GM18858 (cell line): Measurements from ENCODE around the gene NUP93.
"Not testable (repeated sequence)": the region's sequence is repeated elsewhere in the genome, so short reads cannot be mapped to it uniquely, and the experiment has no call there.

Experiments used
- ATAC-seq: cut with Tn5 transposase; IDR thresholded peaks from one replicate; pipeline ENCODE4 v1.9.1; 2021; ENCODE audit not compliant: unreplicated experiment

The NUP93 gene

GRCh38 chr16:56811602-56812001 lies 81.7 kb downstream of the NUP93 start:
- ATAC-seq: not testable (repeated sequence)

DNA sequence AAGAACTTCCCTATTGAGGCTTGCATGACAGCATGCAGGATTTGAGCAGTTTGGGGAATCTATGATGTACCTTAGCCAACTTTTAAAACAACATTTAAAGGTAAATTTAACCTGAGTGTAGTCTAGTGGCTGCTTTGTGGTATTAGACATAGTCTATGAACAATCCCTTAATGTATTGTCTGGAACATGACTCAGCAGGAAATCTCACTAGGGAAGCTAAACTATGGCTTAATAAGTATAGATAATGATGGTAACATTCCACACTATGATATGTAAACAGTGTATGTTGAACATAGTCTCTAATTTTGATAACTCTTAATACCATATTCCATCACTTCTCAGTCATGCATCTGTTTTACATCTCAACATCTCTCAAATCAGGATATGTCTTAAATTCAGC lies 83.0 kb downstream of the NUP93 start:
- no peak for ATAC-seq

- no peak for ATAC-seq
Observed at GRCh38 chr16:56814537-56815432, 84.9 kb downstream of the NUP93 start.

DNA sequence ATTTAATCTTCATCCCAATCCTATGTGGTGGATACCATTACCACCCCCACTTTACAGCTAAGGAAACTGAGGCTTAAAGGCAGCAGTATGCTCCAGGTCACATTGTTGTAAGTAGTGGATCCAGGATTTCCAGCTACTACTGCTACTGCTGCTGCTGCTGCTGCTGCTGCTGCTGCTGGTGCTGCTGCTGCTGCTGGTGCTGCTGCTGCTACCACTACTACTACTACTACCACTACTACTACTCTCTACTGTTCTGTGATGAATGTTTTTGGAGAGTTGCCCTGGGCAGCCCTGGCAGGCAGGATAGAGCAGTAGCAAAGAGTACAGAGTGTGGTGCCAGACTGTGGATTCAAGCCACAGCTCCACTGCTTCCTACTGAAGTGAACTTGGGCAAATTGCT lies 85.8 kb downstream of the NUP93 start:
- no peak for ATAC-seq

- no peak for ATAC-seq
Observed at GRCh38 chr16:56817056-56817455, 87.1 kb downstream of the NUP93 start.

DNA sequence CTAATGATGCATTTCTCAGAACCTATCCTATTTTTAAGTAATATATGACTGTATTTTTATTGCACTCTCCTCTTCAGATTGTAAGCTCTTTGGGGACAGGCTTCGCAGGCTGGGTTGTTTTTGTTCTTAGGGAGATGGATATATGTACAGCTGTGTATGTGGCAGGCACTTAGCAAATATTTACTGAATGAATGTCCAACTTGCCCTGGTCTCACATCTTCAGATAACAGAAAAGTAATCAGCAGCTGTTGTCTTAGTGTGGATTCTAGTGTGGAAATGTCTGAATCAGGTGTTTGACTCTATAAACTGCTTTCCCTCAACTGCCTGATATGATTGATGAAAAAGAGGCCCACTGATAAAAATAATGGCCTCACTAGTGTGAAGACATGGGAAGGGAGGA lies 88.0 kb downstream of the NUP93 start:
- ATAC-seq: no peak

DNA sequence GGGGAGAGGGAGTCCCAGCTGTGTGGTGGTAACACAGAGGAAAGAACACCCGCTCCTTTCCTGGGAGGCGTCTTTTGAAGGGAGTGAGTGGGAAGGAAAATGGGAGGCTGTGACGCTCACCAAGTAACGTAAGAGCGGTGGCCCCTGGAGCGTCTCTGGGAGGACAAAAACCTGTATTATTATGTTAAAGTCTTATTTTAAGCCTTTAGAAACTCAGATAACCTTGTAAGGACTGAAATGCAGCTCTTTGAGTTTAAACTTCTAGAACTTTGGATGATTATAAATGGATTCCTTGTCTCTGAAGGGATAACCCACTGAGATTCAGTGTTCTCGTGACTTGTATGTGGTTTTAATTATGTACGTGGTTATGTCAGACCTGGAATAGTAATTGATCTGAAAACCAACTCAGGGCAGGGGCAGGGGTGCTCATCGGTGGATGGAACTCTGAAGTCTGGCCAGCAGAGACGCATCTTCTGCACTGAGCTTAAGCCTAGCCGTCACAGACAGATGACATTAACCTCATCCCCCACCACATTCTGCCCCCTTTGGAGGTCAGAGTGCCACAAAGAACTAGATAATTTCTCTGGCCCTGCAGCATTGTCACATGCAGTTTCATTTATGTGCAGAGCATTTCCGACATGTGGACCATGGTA lies 93.3 kb downstream of the NUP93 start:
- ATAC-seq: no peak

GRCh38 chr16:56824331-56824730 lies 94.4 kb downstream of the NUP93 start:
- no peak for ATAC-seq

DNA sequence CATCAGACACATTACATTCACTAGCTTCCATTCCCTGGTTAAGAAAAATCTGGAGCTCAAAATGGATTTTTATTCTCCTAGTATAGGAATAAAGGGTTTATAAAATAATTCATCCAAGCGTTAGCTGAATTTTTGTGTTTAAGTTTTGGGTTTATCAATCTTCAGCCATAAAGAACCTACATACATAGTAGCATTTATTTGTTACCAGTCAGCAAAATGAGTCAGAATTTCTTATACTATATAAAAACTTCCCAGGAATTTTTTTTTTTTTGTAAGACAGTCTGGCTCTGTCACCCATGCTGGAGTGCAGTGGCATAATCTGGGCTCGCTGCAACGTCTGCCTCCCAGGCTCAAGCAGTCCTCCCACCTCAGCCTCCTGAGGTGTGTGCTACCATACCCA lies 94.9 kb downstream of the NUP93 start:
- no peak for ATAC-seq

DNA sequence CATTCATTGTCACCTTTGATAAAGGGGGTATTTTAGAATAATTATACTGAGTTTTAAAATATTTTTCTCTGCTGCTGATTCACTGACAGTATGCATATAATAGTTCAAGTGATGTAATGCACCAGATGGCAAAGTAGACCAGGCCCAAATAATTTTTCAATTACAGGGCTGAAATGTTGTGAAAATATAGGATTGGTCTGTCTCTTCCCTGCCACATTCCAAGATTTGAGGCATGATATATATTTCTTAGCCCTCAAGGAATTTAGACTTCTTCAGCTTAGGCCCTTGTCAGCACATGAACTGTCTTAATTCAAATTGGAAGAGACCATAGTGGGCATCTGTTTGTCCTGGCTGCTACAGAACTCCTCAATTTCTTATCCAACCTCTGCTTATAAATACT lies 95.9 kb downstream of the NUP93 start:
- ATAC-seq: no peak

GRCh38 chr16:56828647-56829046 lies 98.7 kb downstream of the NUP93 start:
- no peak for ATAC-seq

DNA sequence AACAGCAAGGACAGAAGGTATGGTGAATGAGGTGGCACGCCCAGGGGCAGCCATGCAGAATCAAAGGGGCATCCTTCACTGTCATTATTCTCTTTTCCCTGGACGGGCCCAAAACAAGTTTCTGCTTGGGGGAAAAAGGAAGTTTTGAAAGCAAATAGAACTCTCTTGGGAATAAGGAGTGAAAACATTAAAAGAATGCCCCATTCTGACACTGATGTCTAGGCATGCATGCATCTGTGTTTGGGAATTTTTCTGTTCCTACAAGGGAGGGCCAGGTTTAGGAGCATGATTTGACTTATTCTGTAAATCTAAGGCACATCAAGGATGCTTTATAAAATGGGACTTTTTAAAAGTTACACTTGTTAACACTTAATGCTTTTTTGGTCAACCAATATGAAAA lies 100.7 kb downstream of the NUP93 start:
- ATAC-seq: no peak

- no peak for ATAC-seq
Observed at GRCh38 chr16:56832768-56833167, 102.8 kb downstream of the NUP93 start.

DNA sequence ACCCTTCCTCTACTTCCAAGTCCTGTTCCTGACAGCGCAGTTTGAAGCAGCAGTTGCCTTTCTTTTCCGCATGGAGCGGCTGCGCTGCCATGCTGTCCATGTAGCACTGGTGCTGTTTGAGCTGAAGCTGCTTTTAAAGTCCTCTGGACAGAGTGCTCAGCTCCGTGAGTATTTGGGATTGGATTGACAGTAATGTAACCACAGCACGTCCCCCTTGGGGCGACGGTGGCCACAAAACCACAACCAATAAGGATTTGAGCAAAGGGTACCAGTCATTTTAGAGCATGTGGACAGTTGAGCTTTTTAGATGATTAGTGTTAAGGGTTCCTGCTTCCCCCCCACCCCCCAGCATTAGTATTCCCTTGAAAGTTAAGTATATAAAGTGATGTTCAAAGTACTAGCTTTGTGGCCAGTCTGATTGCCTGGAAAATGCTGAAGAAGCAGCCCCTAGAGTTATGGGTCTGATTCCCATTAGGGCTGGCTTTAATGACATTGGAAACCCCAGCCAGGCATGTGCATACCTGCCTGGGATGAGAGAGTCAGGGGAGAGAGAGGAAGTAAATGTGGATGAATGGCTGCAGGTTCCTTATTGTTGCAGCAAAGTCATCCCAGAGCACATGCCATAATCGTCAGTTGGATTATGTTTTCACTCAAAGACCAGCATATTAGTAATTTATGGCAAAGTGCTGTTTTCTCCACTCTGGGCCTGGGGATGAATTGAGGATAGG lies 103.5 kb downstream of the NUP93 start:
- ATAC-seq: no peak

DNA sequence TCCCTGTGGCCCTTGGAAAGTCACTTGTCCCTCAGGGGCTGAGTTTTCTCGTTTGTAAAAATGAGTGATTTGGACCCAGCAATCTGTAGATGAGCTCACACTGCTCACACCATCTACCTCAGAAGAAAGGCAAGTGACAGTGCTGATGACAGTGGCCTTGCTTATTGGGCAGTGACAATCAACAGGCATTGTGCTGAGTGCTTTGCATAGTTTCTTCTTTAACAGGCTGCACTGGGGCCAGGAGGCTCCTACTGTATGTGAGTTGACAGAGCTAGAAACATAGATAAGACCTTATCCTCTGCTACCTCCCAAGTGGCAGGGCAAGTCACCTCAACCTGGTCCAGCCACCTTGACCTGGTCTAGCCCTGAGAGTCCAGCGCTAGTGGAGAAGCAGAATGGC lies 105.4 kb downstream of the NUP93 start:
- ATAC-seq: no peak

- ATAC-seq: no peak
Observed at GRCh38 chr16:56836410-56837230, 106.7 kb downstream of the NUP93 start.

GRCh38 chr16:56838622-56839337 lies 108.9 kb downstream of the NUP93 start:
- no peak for ATAC-seq

GRCh38 chr16:56841233-56841632 lies 111.3 kb downstream of the NUP93 start:
- ATAC-seq: no peak

DNA sequence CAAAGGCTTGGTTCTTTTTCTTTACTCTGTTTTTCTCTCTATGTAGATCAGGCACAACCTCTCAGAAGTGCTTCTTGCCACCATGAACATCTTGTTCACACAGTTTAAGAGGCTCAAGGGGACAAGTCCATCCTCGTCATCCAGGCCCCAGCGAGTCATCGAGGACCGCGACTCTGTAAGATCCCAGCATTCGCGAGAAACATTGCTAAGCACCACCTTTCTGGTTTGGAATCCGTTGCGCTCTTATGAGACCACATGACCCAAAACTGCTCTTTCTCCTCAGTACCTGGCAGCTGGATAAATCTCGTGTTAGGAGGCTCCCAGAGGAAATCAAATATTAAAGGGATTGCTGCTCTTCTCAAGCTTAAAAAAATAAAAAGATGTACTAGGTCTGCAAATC lies 111.7 kb downstream of the NUP93 start:
- ATAC-seq: no peak

GRCh38 chr16:56842133-56842532 lies 112.2 kb downstream of the NUP93 start:
- no peak for ATAC-seq
